Measurements from ENCODE around the gene CDH3.

The CDH3 gene

GRCh38 chr16:68651136-68651535 is 6.0 kb downstream of the CDH3 start:
- H3K36me3 ChIP-seq (ENCODE audit: control insufficient read depth, insufficient read depth, low read length), result no peaks in the 10 kb centered on the region
- peaks cover 10% of the 10 kb centered on the region for H3K4me1 ChIP-seq (ENCODE audit: control insufficient read depth, insufficient read depth, low read length, poor library complexity, severe bottlenecking)
- WGBS, 2 experiments (ENCODE audit: insufficient coverage in 2 of 2), result 93 to 96% methylated on average over 12 of the region's 12 CpGs
- no peaks in the 10 kb centered on the region for H3K9me3 ChIP-seq (ENCODE audit: control insufficient read depth, low read length)
- no peak overlapping the region for H3K4me3 ChIP-seq (ENCODE audit: extremely low read depth, insufficient read depth, low read length, poor library complexity, severe bottlenecking)
- no peak overlapping the region for H3K27ac ChIP-seq (ENCODE audit: low read depth, low read length, severe bottlenecking)

DNA sequence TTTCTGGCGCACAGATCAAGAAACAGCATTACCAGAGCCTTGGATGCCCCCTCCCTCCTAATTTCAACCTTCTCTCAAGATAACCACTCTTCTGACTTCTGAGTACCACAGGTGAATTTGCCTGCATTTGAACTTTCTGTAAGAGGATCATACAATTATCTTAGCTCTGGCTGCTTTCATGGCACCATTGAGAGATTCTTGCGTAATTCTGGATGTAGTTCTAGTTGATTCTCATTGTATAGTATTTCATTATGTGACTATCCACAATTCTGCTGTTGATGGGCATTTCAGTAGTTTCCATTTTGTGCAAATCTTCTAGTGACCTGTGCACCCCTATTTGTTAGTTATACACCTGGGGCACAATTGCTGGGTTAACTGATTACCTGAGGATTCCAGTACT is 7.5 kb downstream of the CDH3 start:
- H3K4me1 ChIP-seq (ENCODE audit: control insufficient read depth, insufficient read depth, low read length, poor library complexity, severe bottlenecking), result no peaks in the 10 kb centered on the region
- H3K27ac ChIP-seq (ENCODE audit: low read depth, low read length, severe bottlenecking), result no peak overlapping the region
- H3K36me3 ChIP-seq (ENCODE audit: control insufficient read depth, insufficient read depth, low read length), result no peaks in the 10 kb centered on the region
- no peak overlapping the region for H3K4me3 ChIP-seq (ENCODE audit: extremely low read depth, insufficient read depth, low read length, poor library complexity, severe bottlenecking)
- no peaks in the 10 kb centered on the region for H3K9me3 ChIP-seq (ENCODE audit: control insufficient read depth, low read length)
- 71 to 100% methylated on average over 1 of the region's 2 CpGs for WGBS, 2 experiments (ENCODE audit: insufficient coverage in 2 of 2)

DNA sequence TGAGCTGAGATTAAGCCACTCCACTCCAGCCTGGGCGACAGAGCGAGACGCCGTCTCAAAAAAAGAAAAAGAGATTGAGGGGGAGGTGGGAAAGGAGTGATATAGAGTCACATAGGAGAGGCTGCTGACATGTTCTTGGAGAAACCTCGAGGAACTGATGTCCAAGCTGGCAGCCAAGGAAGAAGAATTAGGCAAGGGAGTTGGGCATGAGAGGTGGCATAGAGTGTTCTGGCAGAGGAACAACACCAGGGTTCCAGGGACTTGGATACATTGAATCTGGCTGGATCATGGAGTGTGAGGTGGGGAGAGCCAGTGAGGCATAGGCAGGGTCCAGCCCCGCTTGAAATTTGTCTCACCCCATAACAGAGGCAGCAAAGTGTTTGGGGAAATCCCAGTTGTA is 10.7 kb downstream of the CDH3 start:
- peaks cover 10% of the 10 kb centered on the region for H3K4me1 ChIP-seq (ENCODE audit: control insufficient read depth, insufficient read depth, low read length, poor library complexity, severe bottlenecking)
- H3K4me3 ChIP-seq (ENCODE audit: extremely low read depth, insufficient read depth, low read length, poor library complexity, severe bottlenecking), result no peak overlapping the region
- WGBS, 2 experiments (ENCODE audit: insufficient coverage in 2 of 2), result 82 to 87% methylated on average over 5 of the region's 6 CpGs
- H3K27ac ChIP-seq (ENCODE audit: low read depth, low read length, severe bottlenecking), result no peak overlapping the region
- no peaks in the 10 kb centered on the region for H3K9me3 ChIP-seq (ENCODE audit: control insufficient read depth, low read length)
- no peaks in the 10 kb centered on the region for H3K36me3 ChIP-seq (ENCODE audit: control insufficient read depth, insufficient read depth, low read length)

- H3K27ac ChIP-seq (ENCODE audit: low read depth, low read length, severe bottlenecking), result peak overlapping the region; percentile 52
- H3K36me3 ChIP-seq (ENCODE audit: control insufficient read depth, insufficient read depth, low read length), result no peaks in the 10 kb centered on the region
- peaks cover 10% of the 10 kb centered on the region for H3K4me1 ChIP-seq (ENCODE audit: control insufficient read depth, insufficient read depth, low read length, poor library complexity, severe bottlenecking)
- H3K4me3 ChIP-seq (ENCODE audit: extremely low read depth, insufficient read depth, low read length, poor library complexity, severe bottlenecking), result no peak overlapping the region
- 43 to 80% methylated on average over 1 of the region's 2 CpGs for WGBS, 2 experiments (ENCODE audit: insufficient coverage in 2 of 2)
- H3K9me3 ChIP-seq (ENCODE audit: control insufficient read depth, low read length), result no peaks in the 10 kb centered on the region
Observed at GRCh38 chr16:68656751-68657150, 11.6 kb downstream of the CDH3 start.

DNA sequence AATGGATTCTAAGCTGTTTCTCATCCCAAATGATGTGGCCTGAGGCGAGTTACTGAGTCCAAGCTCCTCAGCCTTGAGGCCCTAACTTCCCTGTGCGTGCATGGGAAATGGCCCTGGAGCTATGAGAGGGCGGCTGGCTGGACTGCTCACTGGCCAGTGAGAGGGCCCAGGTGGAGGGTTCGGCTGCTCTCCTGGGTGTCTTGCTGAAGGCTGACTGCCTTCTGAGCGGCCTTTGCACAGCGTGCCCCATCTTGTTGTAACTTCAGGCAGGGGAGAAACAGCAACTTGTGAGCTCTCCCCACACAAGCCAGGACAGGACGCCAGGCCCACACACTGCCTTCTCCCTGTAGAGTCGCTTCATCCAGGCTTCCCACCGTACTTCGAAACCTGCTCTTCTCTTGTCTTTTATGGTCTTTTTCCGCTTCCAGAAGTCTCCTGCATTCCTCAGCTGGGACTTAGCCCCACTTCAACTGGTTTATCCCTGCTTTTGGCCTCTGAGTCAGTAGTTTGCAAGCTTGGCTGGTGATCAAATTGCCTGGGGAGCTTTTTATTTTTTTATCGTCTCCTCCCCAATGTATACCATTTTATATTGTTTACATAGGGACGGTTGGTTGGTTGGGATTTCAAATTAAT is 13.3 kb downstream of the CDH3 start:
- Histone ChIP-seq H3K9me3 (ENCODE audit: control insufficient read depth, low read length) (no peaks in the 10 kb centered on the region), H3K27ac (ENCODE audit: low read depth, low read length, severe bottlenecking) (peak overlapping the region; percentile 75), H3K36me3 (ENCODE audit: control insufficient read depth, insufficient read depth, low read length) (no peaks in the 10 kb centered on the region), H3K4me3 (ENCODE audit: extremely low read depth, insufficient read depth, low read length, poor library complexity, severe bottlenecking) (no peak overlapping the region), H3K4me1 (ENCODE audit: control insufficient read depth, insufficient read depth, low read length, poor library complexity, severe bottlenecking) (peaks cover 10% of the 10 kb centered on the region)
- 78 to 86% methylated on average over 9 to 11 of the region's 13 CpGs for WGBS, 2 experiments (ENCODE audit: insufficient coverage in 2 of 2)

- 100% methylated on average over 1 of the region's 1 CpG; no CpG with 5 or more reads in 1 of the 2 experiments for WGBS, 2 experiments (ENCODE audit: insufficient coverage in 2 of 2)
Observed at GRCh38 chr16:68658974-68659360, 13.9 kb downstream of the CDH3 start.

GRCh38 chr16:68659412-68660358 is 14.6 kb downstream of the CDH3 start:
- Histone ChIP-seq H3K27ac (ENCODE audit: low read depth, low read length, severe bottlenecking) (no peak overlapping the region), H3K36me3 (ENCODE audit: control insufficient read depth, insufficient read depth, low read length) (no peaks in the 10 kb centered on the region)
- WGBS, 2 experiments (ENCODE audit: insufficient coverage in 2 of 2), result 100% methylated on average over 2 to 3 of the region's 8 CpGs

More at GRCh38 chr16:68658974-68659360, 13.9 kb downstream of the CDH3 start:
- Histone ChIP-seq H3K9me3 (ENCODE audit: control insufficient read depth, low read length) (no peaks in the 10 kb centered on the region), H3K4me1 (ENCODE audit: control insufficient read depth, insufficient read depth, low read length, poor library complexity, severe bottlenecking) (peaks cover 10% of the 10 kb centered on the region), H3K4me3 (ENCODE audit: extremely low read depth, insufficient read depth, low read length, poor library complexity, severe bottlenecking) (no peak overlapping the region), H3K36me3 (ENCODE audit: control insufficient read depth, insufficient read depth, low read length) (no peaks in the 10 kb centered on the region), H3K27ac (ENCODE audit: low read depth, low read length, severe bottlenecking) (peak overlapping the region; percentile 75)

DNA sequence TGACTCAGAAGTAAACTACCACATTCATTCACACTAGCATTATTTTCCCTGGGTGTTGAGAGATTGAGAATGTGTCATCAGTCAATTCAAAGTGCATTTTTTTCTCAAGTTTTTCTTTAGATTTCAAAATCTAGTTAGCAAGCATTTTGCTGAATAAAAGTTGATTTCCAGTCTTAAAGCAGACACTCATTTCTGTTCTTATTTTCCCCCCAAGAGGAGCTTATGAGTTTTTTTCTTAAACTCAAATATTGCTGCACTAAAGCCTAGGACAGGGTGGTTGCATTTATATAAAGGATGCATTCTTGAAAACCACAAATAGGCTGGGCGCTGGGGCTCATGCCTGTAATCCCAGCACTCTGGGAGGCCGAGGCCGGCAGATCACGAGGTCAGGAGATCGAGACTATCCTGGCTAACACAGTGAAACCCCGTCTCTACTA is 15.3 kb downstream of the CDH3 start:
- no peaks in the 10 kb centered on the region for H3K9me3 ChIP-seq (ENCODE audit: control insufficient read depth, low read length)
- 76% methylated on average over 4 of the region's 6 CpGs; no CpG with 5 or more reads in 1 of the 2 experiments for WGBS, 2 experiments (ENCODE audit: insufficient coverage in 2 of 2)
- H3K36me3 ChIP-seq (ENCODE audit: control insufficient read depth, insufficient read depth, low read length), result no peaks in the 10 kb centered on the region
- H3K4me1 ChIP-seq (ENCODE audit: control insufficient read depth, insufficient read depth, low read length, poor library complexity, severe bottlenecking), result peaks cover 10% of the 10 kb centered on the region
- no peak overlapping the region for H3K4me3 ChIP-seq (ENCODE audit: extremely low read depth, insufficient read depth, low read length, poor library complexity, severe bottlenecking)
- no peak overlapping the region for H3K27ac ChIP-seq (ENCODE audit: low read depth, low read length, severe bottlenecking)

More at GRCh38 chr16:68659412-68660358, 14.6 kb downstream of the CDH3 start:
- Histone ChIP-seq H3K4me1 (ENCODE audit: control insufficient read depth, insufficient read depth, low read length, poor library complexity, severe bottlenecking) (peaks cover 10% of the 10 kb centered on the region), H3K9me3 (ENCODE audit: control insufficient read depth, low read length) (no peaks in the 10 kb centered on the region), H3K4me3 (ENCODE audit: extremely low read depth, insufficient read depth, low read length, poor library complexity, severe bottlenecking) (no peak overlapping the region)

DNA sequence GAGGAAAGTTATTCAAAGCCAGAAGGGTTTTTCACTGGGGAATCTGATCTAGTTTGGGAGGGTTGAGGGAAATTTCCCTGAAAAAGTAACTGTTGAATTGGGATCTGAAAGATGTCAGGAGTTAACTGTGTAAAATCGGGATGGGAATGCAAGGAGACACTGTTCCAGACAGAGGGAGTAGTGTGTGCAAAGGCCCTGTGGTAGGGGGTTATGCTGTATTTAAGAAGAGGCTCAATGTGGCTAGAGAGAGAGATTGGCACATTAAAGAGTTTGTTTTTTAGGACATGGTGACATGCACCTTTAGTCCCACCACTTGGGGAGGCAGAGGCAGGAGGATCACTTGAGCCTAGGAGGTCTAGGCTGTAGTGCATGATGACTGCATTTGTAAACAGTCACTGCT is 16.9 kb downstream of the CDH3 start:
- Histone ChIP-seq H3K27ac (ENCODE audit: low read depth, low read length, severe bottlenecking) (no peak overlapping the region), H3K9me3 (ENCODE audit: control insufficient read depth, low read length) (no peaks in the 10 kb centered on the region), H3K4me1 (ENCODE audit: control insufficient read depth, insufficient read depth, low read length, poor library complexity, severe bottlenecking) (peaks cover 10% of the 10 kb centered on the region), H3K36me3 (ENCODE audit: control insufficient read depth, insufficient read depth, low read length) (no peaks in the 10 kb centered on the region), H3K4me3 (ENCODE audit: extremely low read depth, insufficient read depth, low read length, poor library complexity, severe bottlenecking) (no peak overlapping the region)
- 80 to 86% methylated on average over 1 of the region's 1 CpG for WGBS, 2 experiments (ENCODE audit: insufficient coverage in 2 of 2)

DNA sequence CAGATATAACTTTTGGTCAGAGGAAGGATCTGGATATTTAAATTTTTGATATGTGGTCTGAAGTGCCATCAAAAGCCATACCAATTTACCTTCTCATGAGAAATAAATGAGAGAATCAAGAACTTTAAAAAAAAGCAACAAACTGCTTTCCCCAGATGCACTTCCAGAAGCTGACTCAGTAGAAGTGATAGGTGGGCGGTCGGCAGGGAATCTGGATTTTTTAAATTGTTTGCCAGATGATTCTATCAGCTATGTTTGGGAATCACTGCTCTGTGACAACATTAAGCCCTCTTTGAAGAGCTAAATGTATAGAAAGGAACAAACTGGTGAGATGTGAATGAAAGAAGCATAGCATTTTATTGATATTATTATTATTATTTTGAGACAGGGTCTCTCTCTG is 19.2 kb downstream of the CDH3 start:
- 90 to 100% methylated on average over 2 of the region's 2 CpGs for WGBS, 2 experiments (ENCODE audit: insufficient coverage in 2 of 2)
- Histone ChIP-seq H3K4me1 (ENCODE audit: control insufficient read depth, insufficient read depth, low read length, poor library complexity, severe bottlenecking) (no peaks in the 10 kb centered on the region), H3K27ac (ENCODE audit: low read depth, low read length, severe bottlenecking) (no peak overlapping the region), H3K4me3 (ENCODE audit: extremely low read depth, insufficient read depth, low read length, poor library complexity, severe bottlenecking) (no peak overlapping the region), H3K9me3 (ENCODE audit: control insufficient read depth, low read length) (no peaks in the 10 kb centered on the region), H3K36me3 (ENCODE audit: control insufficient read depth, insufficient read depth, low read length) (no peaks in the 10 kb centered on the region)

Data from mesodermal cell (in vitro differentiated cells).